Duodenal mucosa (tissue), 2 donors: Measurements from ENCODE around the gene RNPEPL1.

Source experiments
- H3K27ac ChIP-seq: one replicate; pipeline ENCODE4 v1.7.0; 2013; ENCODE audit warnings: low read depth, low read length
- H3K27me3 ChIP-seq, 2 donors: one replicate each; pipeline ENCODE4 v1.7.0; 2013; ENCODE audit warnings: low read length in 2 of 2, control low read depth in 1 of 2; ENCODE audit not compliant: insufficient read depth in 2 of 2, control insufficient read depth in 1 of 2
- H3K36me3 ChIP-seq, 2 donors: one replicate each; pipeline ENCODE4 v1.7.0; 2013; ENCODE audit warnings: low read length in 2 of 2, control low read depth in 1 of 2; ENCODE audit not compliant: insufficient read depth in 2 of 2, control insufficient read depth in 1 of 2
- H3K4me1 ChIP-seq, 2 donors: one replicate each; pipeline ENCODE4 v1.7.0; 2013; ENCODE audit warnings: low read length in 2 of 2, control low read depth in 1 of 2; ENCODE audit not compliant: insufficient read depth in 2 of 2, control insufficient read depth in 1 of 2
- H3K4me3 ChIP-seq, 2 donors: one replicate each; pipeline ENCODE4 v1.7.0; 2013; ENCODE audit warnings: low read length in 2 of 2, low read depth in 1 of 2
- H3K9ac ChIP-seq, 2 donors: one replicate each; pipeline ENCODE4 v1.7.0; 2013; ENCODE audit warnings: low read length in 2 of 2, low read depth in 1 of 2
- H3K9me3 ChIP-seq, 2 donors: one replicate each; pipeline ENCODE4 v1.7.0; 2013; ENCODE audit warnings: low read length in 2 of 2, control low read depth in 1 of 2; ENCODE audit not compliant: control insufficient read depth in 1 of 2

RNPEPL1 gene

GRCh38 chr2:240577281-240578109 is 9.2 kb downstream of the RNPEPL1 start:
- peaks cover 20% of the 10 kb centered on the region in 2 donors for H3K4me1 ChIP-seq
- H3K36me3 ChIP-seq: peaks cover 23 to 67% of the 10 kb centered on the region in 2 donors
- no peak overlapping the region for H3K27ac ChIP-seq
- no peak overlapping the region for H3K4me3 ChIP-seq
- no peaks in the 10 kb centered on the region for H3K27me3 ChIP-seq
- H3K9me3 ChIP-seq: no peaks in the 10 kb centered on the region
- no peak overlapping the region for H3K9ac ChIP-seq

- Histone ChIP-seq H3K27me3 (no peaks in the 10 kb centered on the region), H3K27ac (no peak overlapping the region), H3K9ac (no peak overlapping the region), H3K4me3 (no peak overlapping the region), H3K4me1 (peaks cover 20% of the 10 kb centered on the region in 2 donors), H3K36me3 (peaks cover 23 to 63% of the 10 kb centered on the region in 2 donors), H3K9me3 (no peaks in the 10 kb centered on the region)
Measured at GRCh38 chr2:240578110-240578450, 9.8 kb downstream of the RNPEPL1 start.

- Histone ChIP-seq H3K9me3 (no peaks in the 10 kb centered on the region), H3K4me3 (no peak overlapping the region), H3K36me3 (peaks cover 23 to 59% of the 10 kb centered on the region in 2 donors), H3K27ac (no peak overlapping the region), H3K9ac (no peak overlapping the region), H3K4me1 (peaks cover 20% of the 10 kb centered on the region in 2 donors), H3K27me3 (no peaks in the 10 kb centered on the region)
Measured at GRCh38 chr2:240578488-240578887, 10.2 kb downstream of the RNPEPL1 start.

GRCh38 chr2:240579071-240579762 is 10.9 kb downstream of the RNPEPL1 start:
- Histone ChIP-seq H3K9ac (no peak overlapping the region), H3K4me3 (peak overlapping the region in 1 of 2 donors; percentile 43), H3K9me3 (no peaks in the 10 kb centered on the region), H3K27me3 (no peaks in the 10 kb centered on the region), H3K27ac (no peak overlapping the region), H3K36me3 (peaks cover 22 to 52% of the 10 kb centered on the region in 2 donors), H3K4me1 (peaks cover 20% of the 10 kb centered on the region in 2 donors)

GRCh38 chr2:240579771-240580614 is 11.7 kb downstream of the RNPEPL1 start:
- Histone ChIP-seq H3K36me3 (peaks cover 16 to 45% of the 10 kb centered on the region in 2 donors), H3K9ac (peak overlapping the region in 1 of 2 donors; percentile 0), H3K9me3 (no peaks in the 10 kb centered on the region), H3K4me3 (peak overlapping the region; percentile 20 to 43), H3K4me1 (peaks cover 26 to 27% of the 10 kb centered on the region in 2 donors), H3K27me3 (no peaks in the 10 kb centered on the region), H3K27ac (no peak overlapping the region)

- no peaks in the 10 kb centered on the region for H3K27me3 ChIP-seq
Measured at GRCh38 chr2:240581811-240582210, 13.5 kb downstream of the RNPEPL1 start.

GRCh38 chr2:240582781-240583180 is 14.5 kb downstream of the RNPEPL1 start:
- Histone ChIP-seq H3K27me3 (no peaks in the 10 kb centered on the region), H3K36me3 (peaks cover 3 to 17% of the 10 kb centered on the region in 2 donors), H3K4me3 (no peak overlapping the region), H3K4me1 (peaks cover 39 to 43% of the 10 kb centered on the region in 2 donors), H3K9ac (no peak overlapping the region), H3K27ac (no peak overlapping the region), H3K9me3 (no peaks in the 10 kb centered on the region)

More at GRCh38 chr2:240581811-240582210, 13.5 kb downstream of the RNPEPL1 start:
- Histone ChIP-seq H3K9ac (no peak overlapping the region), H3K27ac (no peak overlapping the region), H3K4me3 (no peak overlapping the region), H3K9me3 (no peaks in the 10 kb centered on the region), H3K4me1 (peaks cover 32 to 35% of the 10 kb centered on the region in 2 donors), H3K36me3 (peaks cover 5 to 26% of the 10 kb centered on the region in 2 donors)

GRCh38 chr2:240583774-240584173 is 15.5 kb downstream of the RNPEPL1 start:
- Histone ChIP-seq H3K9me3 (no peaks in the 10 kb centered on the region), H3K27ac (no peak overlapping the region), H3K9ac (no peak overlapping the region), H3K27me3 (no peaks in the 10 kb centered on the region), H3K36me3 (peaks cover 3 to 7% of the 10 kb centered on the region in 2 donors), H3K4me3 (no peak overlapping the region), H3K4me1 (peaks cover 47 to 51% of the 10 kb centered on the region in 2 donors)

GRCh38 chr2:240584486-240585031 is 16.3 kb downstream of the RNPEPL1 start:
- peak overlapping the region; percentile 91 to 97 for H3K9ac ChIP-seq
- no peak overlapping the region for H3K27ac ChIP-seq
- no peaks in the 10 kb centered on the region for H3K27me3 ChIP-seq
- H3K4me3 ChIP-seq: peak overlapping the region; percentile 87 to 97
- H3K9me3 ChIP-seq: no peaks in the 10 kb centered on the region
- peaks cover 40 to 48% of the 10 kb centered on the region in 2 donors for H3K4me1 ChIP-seq
- peaks cover 3 to 7% of the 10 kb centered on the region in 2 donors for H3K36me3 ChIP-seq
